GM19099 (cell line): ENCODE data around the gene ALKBH1.

Source experiments
- POLR2A ChIP-seq: IDR thresholded peaks from 3 replicates; pipeline ENCODE4 v1.6.1; 2011; ENCODE audit warnings: low read depth; ENCODE audit not compliant: insufficient read length; ENCODE audit errors: extremely low read depth

ALKBH1 gene

DNA sequence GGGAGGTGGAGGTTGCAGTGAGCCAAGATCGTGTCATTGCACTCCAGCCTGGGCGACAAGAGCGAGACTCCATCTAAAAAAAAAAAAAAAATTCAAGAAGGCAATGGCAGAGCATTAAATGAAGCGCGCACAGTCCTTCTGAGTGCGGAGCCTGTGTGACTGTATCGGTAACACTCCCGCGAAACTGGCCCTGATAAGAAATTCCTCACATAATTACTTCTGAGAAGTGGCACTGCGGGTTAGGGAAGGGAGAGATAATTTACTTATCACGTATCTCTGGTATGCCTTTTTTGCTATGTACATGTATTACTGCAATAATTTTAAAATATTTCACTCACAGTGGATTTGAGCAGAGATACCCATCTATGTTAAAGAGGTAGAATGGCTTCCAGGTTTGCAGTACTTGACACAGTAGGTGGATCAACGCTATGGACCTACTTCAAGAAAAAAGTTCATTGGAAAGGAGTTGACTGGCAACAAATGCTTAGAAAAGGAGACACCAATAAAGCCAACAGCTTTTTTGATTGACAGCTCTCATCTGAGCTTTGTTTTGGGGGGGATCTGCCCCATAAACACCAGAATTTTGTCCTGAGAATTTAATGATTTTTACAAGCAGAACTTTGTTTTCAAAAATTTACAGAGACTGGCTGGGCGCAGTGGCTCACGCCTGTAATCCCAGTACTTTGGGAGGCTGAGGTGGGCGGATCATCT, 62.1 kb downstream of the ALKBH1 start:
- TF ChIP-seq POLR2A = no peak

DNA sequence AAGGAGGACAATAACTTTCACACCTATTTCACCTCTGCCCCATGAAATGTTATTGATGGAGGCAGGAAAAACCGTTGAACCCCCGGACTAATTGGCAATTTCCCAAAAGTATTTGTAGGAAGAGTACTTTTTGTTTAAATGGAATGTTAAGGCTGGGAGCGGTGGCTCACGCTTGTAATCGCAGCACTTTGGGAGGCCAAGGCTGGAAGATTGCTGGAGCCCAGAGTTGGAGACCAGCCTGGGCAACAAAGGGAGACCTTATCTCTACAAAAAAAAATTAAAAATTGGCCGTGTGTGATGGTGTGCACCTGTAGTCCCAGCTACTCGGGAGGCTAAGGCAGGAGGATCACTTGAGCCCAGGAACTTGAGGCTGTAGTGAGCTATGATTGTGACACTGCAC, 65.4 kb downstream of the ALKBH1 start:
- TF ChIP-seq POLR2A = no peak

DNA sequence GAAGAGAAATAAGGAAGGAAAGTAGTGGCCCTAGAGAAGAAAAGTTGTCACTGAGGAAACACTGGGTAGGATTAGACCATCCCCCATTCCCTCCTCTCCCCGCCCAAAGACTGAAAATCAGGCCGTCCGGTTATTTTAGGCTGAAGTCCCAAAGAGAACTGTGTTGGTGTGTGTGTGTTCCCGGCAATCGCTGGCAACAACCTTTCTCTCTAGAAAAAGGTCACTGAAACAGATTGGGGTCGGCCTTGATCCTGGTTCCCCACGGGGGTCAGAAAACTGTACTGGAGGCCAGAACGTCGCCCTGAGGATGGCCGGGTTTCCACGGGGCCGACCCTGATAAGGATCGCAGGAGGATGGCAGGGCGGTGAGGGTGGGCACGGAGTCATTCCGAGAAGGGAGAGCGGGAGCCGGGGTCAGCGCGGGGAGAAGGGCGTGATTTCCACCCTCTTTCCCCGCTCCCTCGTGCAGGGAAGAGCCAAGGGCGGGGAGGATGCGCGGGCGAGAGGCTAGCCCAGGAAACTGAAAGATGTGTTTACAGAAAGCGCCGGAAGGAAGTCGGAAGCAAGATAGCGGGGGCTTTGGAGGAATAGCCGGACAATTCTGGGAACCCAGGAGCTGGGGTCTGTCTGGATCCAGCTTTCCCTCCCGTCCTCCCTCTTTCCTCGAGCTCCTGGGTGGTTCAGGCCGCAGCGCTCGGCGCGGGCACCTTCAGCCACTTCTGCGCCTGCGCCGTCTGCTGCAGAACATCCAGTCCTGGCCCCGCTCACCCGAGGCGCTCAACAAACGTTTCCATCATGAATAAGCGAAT, 66.1 kb downstream of the ALKBH1 start:
- peak; percentile 41 for TF ChIP-seq POLR2A

DNA sequence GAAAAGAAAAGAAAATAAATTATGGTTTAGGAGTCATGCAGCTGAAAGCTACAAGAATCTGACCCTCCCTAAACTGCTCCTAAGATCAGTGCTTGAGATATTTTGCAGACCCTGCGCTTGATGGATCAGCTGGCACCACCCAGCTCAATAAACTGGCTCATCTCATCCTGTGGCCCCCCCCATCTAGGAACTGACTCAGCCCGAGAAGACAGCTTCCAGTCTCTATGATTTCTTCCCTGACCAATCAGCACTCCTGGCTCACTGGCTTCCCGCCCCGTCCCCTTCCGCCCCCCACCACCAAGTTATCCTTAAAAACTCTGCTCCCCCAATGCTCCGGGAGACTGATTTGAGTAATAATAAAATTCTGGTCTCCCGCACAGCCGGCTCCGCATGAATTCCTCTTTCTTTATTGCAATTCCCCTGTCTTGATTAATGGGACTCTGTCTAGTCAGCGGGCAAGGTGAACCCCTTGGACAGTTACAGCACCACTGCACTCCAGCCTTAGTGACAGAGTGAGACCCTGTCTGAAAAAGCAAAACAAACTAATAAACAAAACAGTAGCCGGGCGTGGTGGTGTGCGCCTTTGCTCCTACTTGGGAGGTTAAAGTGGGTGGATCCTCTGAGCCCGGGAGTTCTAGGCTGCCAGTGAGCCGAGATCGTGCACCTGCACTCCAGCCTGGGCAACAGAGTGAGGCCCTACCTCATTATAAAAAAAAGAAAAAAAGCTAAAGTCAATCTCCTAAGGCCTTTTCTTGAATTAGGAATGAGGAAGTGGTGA, 66.9 kb downstream of the ALKBH1 start:
- no peak for TF ChIP-seq POLR2A

DNA sequence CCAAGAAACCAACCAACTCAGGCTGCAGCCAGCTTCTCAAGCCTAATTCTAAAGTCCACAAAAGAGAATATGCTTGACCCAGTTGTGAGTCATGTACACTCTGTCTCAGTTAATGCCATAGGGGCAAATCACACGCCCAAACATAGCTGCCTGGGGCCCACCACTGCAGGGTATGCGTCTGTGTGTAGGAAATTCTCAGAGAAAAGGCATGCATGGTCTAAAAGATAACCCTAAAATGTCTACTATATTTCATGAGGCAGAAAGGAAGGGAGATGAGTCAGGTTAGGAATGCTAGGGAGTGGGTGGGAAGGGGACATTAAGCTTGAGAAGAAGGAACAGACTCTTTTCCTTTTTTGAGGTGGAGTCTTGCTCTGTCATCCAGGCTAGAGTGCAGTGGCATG, 69.1 kb downstream of the ALKBH1 start:
- no peak for TF ChIP-seq POLR2A

DNA sequence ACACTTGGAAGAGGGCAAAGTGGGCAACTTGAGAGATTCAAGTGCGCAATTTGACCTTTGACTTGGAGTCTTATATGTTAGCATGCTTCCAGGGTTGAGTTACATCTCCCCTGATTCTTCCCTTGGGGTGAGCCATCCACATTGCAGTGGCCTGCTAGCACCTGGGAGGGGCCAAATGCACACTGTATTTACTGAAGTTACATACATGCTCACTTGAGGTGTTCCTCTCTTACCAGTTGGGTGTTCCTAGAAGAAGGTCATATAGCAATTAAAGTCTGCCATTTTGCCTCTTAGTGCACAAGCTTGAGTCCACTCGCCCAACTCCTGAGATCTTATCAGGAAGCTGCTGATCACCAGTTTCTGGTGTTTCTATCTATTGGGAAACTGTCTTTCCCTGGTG, 77.7 kb downstream of the ALKBH1 start:
- TF ChIP-seq POLR2A = no peak

DNA sequence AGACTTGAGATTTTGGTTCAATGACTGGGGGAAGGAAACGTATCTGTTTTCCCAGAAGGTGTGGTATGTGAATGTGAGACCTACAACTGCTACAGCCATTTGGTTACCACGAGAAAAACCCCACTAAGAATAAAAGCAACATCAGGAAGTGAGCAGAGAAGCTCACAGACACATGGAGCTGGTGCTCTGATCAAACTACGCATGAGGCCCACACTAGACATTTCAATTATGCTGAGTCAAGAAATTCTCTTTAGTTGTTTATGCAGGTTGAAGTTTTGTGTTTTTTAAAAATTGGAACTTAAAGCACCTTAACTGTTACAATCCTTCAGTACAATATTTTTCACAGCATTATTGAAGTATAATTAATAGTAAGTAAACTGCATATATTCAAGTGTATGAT, 82.5 kb downstream of the ALKBH1 start:
- TF ChIP-seq POLR2A = no peak

DNA sequence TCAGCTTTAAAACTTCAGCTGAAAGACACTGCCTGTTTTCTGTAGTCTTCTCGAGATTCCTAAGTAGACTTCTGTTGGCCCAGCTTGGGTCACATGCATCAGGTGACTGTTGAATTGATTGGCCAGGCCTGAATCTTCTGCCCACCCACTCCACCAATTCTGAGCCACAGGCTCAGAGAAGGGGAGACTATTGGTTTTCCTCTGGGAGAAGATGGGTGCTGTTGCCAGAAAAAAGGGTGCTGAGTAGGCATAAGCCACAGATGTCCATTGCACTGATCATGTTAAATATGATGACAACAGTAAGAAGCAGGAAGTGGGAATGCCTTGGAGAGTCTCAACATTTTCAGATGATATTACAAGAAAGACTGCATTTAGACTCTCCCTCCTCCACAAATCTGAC, 84.6 kb downstream of the ALKBH1 start:
- TF ChIP-seq POLR2A = no peak
